Measurements from ENCODE around the gene PRSS56.
A peak's percentile ranks its signal among the peaks of the same experiment; 100 is the strongest.
"Not testable (repeated sequence)": the region's sequence is repeated elsewhere in the genome, so short reads cannot be mapped to it uniquely, and the experiment has no call there.

Gene PRSS56

GRCh38 chr2:232550354-232551249 lies 30.4 kb downstream of the PRSS56 start, which contains the start of the genes EIF4E2 and TIGD1:
Gene EIF4E2 (plus strand): TSS chr2:232550689. CDS start chr2:232550725, 36 bp downstream.
Gene TIGD1 (minus strand): TSS chr2:232550557. CDS start chr2:232549882, 675 bp downstream.
- Mint-ChIP-seq H3K4me3 (peak within 1 kb of the TSS; percentile 97 to 99), H3K4me1 (ENCODE audit: low read depth in 2 of 2) (peaks cover 55 to 73% of the 10 kb centered on the region in 2 donors), H3K9me3 (no peaks in the 10 kb centered on the region), H3K27ac (peak within 1 kb of the TSS; percentile 99), H3K27me3 (no peaks in the 10 kb centered on the region), H3K36me3 (ENCODE audit: insufficient read depth) (peaks cover 37% of the 10 kb centered on the region)
- DNase-seq (peak; percentile 82 to 85 (median 82)), ATAC-seq (replicated peaks) (peak; percentile 86)

- peak overlapping the region; percentile 99 for H3K27ac Mint-ChIP-seq
- ATAC-seq (replicated peaks) (no peak), DNase-seq (no peak)
- H3K4me1 Mint-ChIP-seq (ENCODE audit: low read depth in 2 of 2): peaks cover 54 to 76% of the 10 kb centered on the region in 2 donors
- peak overlapping the region; percentile 97 to 99 for H3K4me3 Mint-ChIP-seq
- H3K9me3 Mint-ChIP-seq: no peaks in the 10 kb centered on the region
- H3K27me3 Mint-ChIP-seq: no peaks in the 10 kb centered on the region
- peaks cover 35% of the 10 kb centered on the region for H3K36me3 Mint-ChIP-seq (ENCODE audit: insufficient read depth)
Measured at GRCh38 chr2:232551250-232551638, 31.1 kb downstream of the PRSS56 start.

DNA sequence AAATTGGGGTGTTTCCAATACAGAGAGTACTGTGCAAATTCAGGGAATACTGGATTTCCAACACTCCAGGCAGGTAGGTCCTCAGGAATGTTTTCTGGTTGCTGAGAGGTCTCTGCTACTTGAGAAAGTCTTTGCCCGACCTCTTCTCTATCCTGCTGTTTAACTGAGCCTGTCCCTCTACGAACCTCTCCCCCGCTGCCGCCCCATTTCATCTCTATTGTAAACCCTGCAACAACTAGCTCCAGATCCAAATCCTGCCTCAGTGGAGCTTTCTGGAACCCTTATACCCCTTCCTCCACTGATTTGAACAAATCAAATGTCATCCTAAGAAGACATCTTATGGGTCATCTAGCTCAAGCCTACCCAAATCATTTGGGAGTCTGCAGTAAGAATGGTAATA lies 31.6 kb downstream of the PRSS56 start:
- Mint-ChIP-seq H3K36me3 (ENCODE audit: insufficient read depth) (peaks cover 30% of the 10 kb centered on the region), H3K4me3 (peak overlapping the region; percentile 97 to 99), H3K27me3 (no peaks in the 10 kb centered on the region), H3K4me1 (ENCODE audit: low read depth in 2 of 2) (peaks cover 50 to 75% of the 10 kb centered on the region in 2 donors), H3K9me3 (no peaks in the 10 kb centered on the region), H3K27ac (peak overlapping the region; percentile 99)
- no peak for ATAC-seq (replicated peaks)
- DNase-seq: no peak

DNA sequence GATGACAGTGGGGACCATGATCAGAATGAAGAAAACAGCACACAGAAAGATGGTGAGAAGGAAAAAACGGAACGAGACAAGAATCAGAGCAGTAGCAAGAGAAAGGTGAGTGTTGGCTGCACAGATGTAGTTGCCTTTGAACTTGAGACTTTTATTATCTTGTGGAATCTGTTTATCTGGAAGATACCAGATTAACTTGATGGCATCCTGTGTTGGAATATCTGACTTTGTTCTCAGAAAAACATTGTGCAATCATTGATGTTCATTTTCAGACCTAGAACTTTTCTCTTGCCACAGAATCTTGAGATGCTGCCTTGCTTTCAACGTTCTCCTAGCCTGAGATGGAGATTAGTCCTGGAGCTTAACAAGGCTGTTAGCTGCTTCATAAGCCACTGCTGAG lies 36.2 kb downstream of the PRSS56 start:
- peaks cover 29 to 47% of the 10 kb centered on the region in 2 donors for H3K4me1 Mint-ChIP-seq (ENCODE audit: low read depth in 2 of 2)
- peaks cover 49% of the 10 kb centered on the region for H3K36me3 Mint-ChIP-seq (ENCODE audit: insufficient read depth)
- no peak overlapping the region for H3K27ac Mint-ChIP-seq
- H3K9me3 Mint-ChIP-seq: no peaks in the 10 kb centered on the region
- no peak overlapping the region for H3K4me3 Mint-ChIP-seq
- DNase-seq (no peak), ATAC-seq (replicated peaks) (no peak)
- H3K27me3 Mint-ChIP-seq: no peaks in the 10 kb centered on the region

DNA sequence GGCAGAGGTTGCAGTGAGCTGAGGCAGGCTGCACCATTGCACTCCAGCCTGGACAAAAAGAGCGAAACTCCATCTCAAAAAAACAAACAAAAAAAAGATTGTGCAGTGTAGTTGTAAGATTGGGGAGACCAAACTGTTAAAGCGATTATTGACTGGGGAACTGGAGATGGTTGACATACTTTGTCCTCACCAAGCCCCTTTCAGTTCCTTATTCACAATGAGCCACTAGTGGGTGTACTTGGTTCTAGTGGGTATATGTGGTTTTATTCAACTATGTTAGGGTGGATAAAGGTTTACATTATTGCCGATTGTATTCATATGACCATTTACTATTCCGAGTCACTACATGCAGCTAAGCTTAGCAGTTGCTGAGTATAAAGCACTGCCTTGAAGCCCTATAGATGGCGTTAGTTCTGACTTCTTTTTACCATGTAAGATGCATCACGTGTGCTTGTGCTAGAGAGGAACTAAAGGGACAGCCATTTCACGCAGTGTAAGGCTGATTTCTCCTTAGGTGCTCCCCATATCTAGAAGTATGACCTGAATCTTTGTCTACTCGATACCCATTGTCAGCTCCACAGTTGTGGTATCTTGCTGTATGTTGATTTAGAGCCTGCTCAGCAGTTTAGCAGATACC lies 42.4 kb downstream of the PRSS56 start:
- no peak for ATAC-seq (replicated peaks)
- no peak for DNase-seq
- no peak overlapping the region for H3K4me3 Mint-ChIP-seq
- H3K4me1 Mint-ChIP-seq (ENCODE audit: low read depth in 2 of 2): peaks cover 0 to 19% of the 10 kb centered on the region in 2 donors
- peak overlapping the region in 1 of 2 donors; percentile 25 for H3K27ac Mint-ChIP-seq
- no peaks in the 10 kb centered on the region for H3K27me3 Mint-ChIP-seq
- peaks cover 81% of the 10 kb centered on the region for H3K36me3 Mint-ChIP-seq (ENCODE audit: insufficient read depth)
- no peaks in the 10 kb centered on the region for H3K9me3 Mint-ChIP-seq

GRCh38 chr2:232563580-232563979 lies 43.4 kb downstream of the PRSS56 start:
- H3K36me3 Mint-ChIP-seq (ENCODE audit: insufficient read depth): peaks cover 81% of the 10 kb centered on the region
- H3K4me1 Mint-ChIP-seq (ENCODE audit: low read depth in 2 of 2): peaks cover 0 to 23% of the 10 kb centered on the region in 2 donors
- no peak for DNase-seq
- no peaks in the 10 kb centered on the region for H3K9me3 Mint-ChIP-seq
- ATAC-seq (replicated peaks): no peak
- H3K4me3 Mint-ChIP-seq: no peak overlapping the region
- H3K27me3 Mint-ChIP-seq: no peaks in the 10 kb centered on the region
- H3K27ac Mint-ChIP-seq: no peak overlapping the region

GRCh38 chr2:232567721-232568120 lies 47.5 kb downstream of the PRSS56 start:
- Mint-ChIP-seq H3K9me3 (no peaks in the 10 kb centered on the region), H3K27me3 (no peaks in the 10 kb centered on the region), H3K4me1 (ENCODE audit: low read depth in 2 of 2) (peaks cover 3 to 17% of the 10 kb centered on the region in 2 donors), H3K4me3 (no peak overlapping the region), H3K27ac (no peak overlapping the region), H3K36me3 (ENCODE audit: insufficient read depth) (peaks cover 88% of the 10 kb centered on the region)
- DNase-seq: no peak
- no peak for ATAC-seq (replicated peaks)

GRCh38 chr2:232568161-232568560 lies 48.0 kb downstream of the PRSS56 start:
- peaks cover 87% of the 10 kb centered on the region for H3K36me3 Mint-ChIP-seq (ENCODE audit: insufficient read depth)
- H3K27me3 Mint-ChIP-seq: no peaks in the 10 kb centered on the region
- H3K4me1 Mint-ChIP-seq (ENCODE audit: low read depth in 2 of 2): peaks cover 3 to 14% of the 10 kb centered on the region in 2 donors
- no peak overlapping the region for H3K27ac Mint-ChIP-seq
- no peak overlapping the region for H3K4me3 Mint-ChIP-seq
- DNase-seq (no peak), ATAC-seq (replicated peaks) (no peak)
- no peaks in the 10 kb centered on the region for H3K9me3 Mint-ChIP-seq

GRCh38 chr2:232569541-232569940 lies 49.4 kb downstream of the PRSS56 start:
- Mint-ChIP-seq H3K27me3 (no peaks in the 10 kb centered on the region), H3K36me3 (ENCODE audit: insufficient read depth) (peaks cover 83% of the 10 kb centered on the region), H3K27ac (peak overlapping the region; percentile 46 to 58)

GRCh38 chr2:232570481-232570880 lies 50.3 kb downstream of the PRSS56 start:
- not testable (repeated sequence) for H3K27ac Mint-ChIP-seq; DNase-seq; H3K27me3 Mint-ChIP-seq; H3K4me3 Mint-ChIP-seq; ATAC-seq (replicated peaks); H3K9me3 Mint-ChIP-seq
- peaks cover 5 to 12% of the 10 kb centered on the region in 2 donors for H3K4me1 Mint-ChIP-seq (ENCODE audit: low read depth in 2 of 2)
- peaks cover 80% of the 10 kb centered on the region for H3K36me3 Mint-ChIP-seq (ENCODE audit: insufficient read depth)

More at GRCh38 chr2:232569541-232569940, 49.4 kb downstream of the PRSS56 start:
- ATAC-seq (replicated peaks) (no peak), DNase-seq (no peak)
- Mint-ChIP-seq H3K4me3 (no peak overlapping the region), H3K4me1 (ENCODE audit: low read depth in 2 of 2) (peaks cover 3 to 12% of the 10 kb centered on the region in 2 donors), H3K9me3 (no peaks in the 10 kb centered on the region)

DNA sequence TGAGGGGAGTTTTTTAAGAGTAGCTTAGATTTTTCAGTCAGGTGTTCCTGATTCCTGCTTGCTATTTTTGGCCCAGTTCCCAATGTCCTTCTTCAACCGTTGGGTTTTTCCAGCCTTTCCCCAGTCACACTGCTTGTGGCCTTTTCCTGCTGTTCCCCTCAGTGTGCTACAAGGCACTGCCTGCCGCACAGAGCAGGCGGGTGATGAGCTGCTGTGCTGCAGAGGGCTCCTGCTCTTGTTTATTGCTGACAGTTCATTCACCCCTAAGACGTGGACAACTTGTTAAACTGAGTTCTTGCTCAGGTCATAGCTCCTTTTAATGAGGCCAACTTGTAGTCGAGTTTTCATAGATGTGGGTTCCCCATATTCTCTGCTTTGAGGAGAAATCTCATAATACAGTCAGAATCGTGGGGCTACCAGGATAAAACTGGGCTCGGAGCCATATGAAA lies 50.9 kb downstream of the PRSS56 start:
- no peak overlapping the region for H3K4me3 Mint-ChIP-seq

DNA sequence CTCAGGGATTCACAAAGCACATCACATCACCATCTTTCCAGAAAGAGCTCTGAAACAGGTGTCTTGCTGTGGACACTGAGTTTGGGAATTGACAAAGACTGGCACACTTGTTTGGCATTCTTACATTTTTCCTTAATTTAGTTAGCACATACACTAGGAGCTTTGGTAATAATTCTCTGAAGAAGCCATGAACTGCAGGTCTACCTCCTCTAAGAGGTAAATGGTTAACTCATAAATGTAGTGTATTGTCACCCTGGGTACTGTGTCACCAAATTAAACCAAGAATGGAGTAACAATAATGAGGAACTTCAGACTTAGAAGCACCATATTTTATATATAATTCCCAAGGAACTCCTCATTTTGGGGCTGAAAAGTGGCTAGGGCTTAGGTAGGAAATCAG lies 52.9 kb downstream of the PRSS56 start:
- no peak overlapping the region for H3K4me3 Mint-ChIP-seq

More for the DNA sequence above, 50.9 kb downstream of the PRSS56 start:
- DNase-seq: no peak
- Mint-ChIP-seq H3K27me3 (no peaks in the 10 kb centered on the region), H3K4me1 (ENCODE audit: low read depth in 2 of 2) (peaks cover 5 to 12% of the 10 kb centered on the region in 2 donors), H3K9me3 (no peaks in the 10 kb centered on the region), H3K36me3 (ENCODE audit: insufficient read depth) (peaks cover 80% of the 10 kb centered on the region), H3K27ac (no peak overlapping the region)
- no peak for ATAC-seq (replicated peaks)

DNA sequence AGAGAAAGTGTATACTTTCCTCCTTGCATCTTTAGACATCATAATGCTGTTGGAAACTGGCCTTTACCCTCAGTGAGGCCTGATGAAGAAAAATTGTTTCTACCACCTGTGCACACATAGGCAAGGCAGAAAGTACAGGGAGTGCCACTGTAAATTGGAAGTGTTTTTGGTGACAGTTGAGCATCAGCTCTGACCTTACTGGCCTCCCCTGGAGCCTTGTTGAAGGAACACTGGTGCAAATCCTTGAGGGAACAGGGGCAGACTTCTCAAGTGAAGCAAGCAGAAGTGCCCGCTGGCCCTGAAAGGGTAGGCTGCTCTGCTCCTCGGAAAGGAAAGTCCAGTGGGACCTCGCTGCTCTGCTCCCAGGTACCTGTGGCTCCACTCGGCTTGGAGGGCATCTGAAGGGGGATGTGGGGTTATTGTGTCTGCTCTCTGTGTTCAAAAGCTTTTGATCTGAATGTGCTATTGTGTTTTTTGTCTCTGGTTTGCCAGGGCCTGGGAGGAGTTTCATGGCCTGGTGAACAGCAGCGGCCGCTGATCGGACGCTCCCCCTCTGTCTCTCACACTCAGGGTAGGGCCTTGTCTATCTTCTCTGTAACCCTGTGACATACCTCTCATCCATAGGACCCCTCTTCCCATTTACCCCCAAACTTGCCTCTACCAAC lies 53.7 kb downstream of the PRSS56 start:
- H3K27me3 Mint-ChIP-seq: no peaks in the 10 kb centered on the region
- no peak overlapping the region for H3K4me3 Mint-ChIP-seq
- H3K9me3 Mint-ChIP-seq: no peaks in the 10 kb centered on the region
- H3K4me1 Mint-ChIP-seq (ENCODE audit: low read depth in 2 of 2): peaks cover under 1 to 3% of the 10 kb centered on the region in 2 donors
- ATAC-seq (replicated peaks): no peak
- peaks cover 52% of the 10 kb centered on the region for H3K36me3 Mint-ChIP-seq (ENCODE audit: insufficient read depth)
- DNase-seq: no peak
- peak overlapping the region in 1 of 2 donors; percentile 22 for H3K27ac Mint-ChIP-seq

More for the DNA sequence above, 52.9 kb downstream of the PRSS56 start:
- Mint-ChIP-seq H3K27me3 (no peaks in the 10 kb centered on the region), H3K27ac (peak overlapping the region in 1 of 2 donors; percentile 22), H3K4me1 (ENCODE audit: low read depth in 2 of 2) (peaks cover 5 to 8% of the 10 kb centered on the region in 2 donors), H3K9me3 (no peaks in the 10 kb centered on the region), H3K36me3 (ENCODE audit: insufficient read depth) (peaks cover 61% of the 10 kb centered on the region)
- ATAC-seq (replicated peaks) (no peak), DNase-seq (no peak)

Measured in effector memory CD8-positive, alpha-beta T cell (primary cell).